GM18502 (cell line): ENCODE results near the gene C19orf81.

Experiments used
- ATAC-seq: cut with Tn5 transposase; IDR thresholded peaks from one replicate; pipeline ENCODE4 v1.9.1; 2021; ENCODE audit warnings: mild to moderate bottlenecking; ENCODE audit not compliant: unreplicated experiment, poor library complexity

Gene C19orf81

DNA sequence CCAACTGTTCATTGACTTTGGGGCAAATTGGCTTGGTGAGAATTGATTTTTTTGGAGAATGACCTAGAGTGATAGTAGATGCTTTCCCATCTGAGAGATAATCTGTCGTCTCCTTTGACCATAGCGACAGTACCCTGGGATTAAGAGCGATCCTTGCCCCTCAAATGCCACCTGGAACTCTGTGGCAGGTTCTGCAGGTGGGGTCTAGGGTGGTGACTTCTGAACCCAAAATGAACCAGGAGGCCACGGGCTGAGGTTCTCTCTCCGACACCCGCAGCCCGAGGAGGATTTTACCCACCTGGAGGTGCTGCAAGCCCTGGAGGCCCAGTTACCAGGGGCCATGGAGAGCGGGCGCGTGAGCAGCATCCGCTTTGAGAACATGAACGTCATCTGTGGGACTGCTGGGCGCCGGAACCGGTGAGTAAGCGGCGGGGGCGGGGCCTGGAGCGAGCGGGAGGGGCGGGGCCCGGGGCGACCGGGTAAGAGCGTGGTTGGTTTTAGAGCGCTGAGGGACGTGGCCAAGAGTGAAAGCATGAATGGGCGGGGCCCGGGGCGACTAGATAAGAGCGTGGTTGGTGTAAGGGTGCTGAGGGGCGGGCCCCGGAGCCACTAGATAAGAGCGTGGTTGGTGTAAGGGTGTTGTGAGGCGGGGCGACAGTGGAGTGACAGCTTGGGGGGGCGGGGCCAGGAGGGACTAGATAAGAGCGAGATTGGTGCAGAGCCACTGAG lies 8.6 kb downstream of the C19orf81 start:
- peak; percentile 77 for ATAC-seq

DNA sequence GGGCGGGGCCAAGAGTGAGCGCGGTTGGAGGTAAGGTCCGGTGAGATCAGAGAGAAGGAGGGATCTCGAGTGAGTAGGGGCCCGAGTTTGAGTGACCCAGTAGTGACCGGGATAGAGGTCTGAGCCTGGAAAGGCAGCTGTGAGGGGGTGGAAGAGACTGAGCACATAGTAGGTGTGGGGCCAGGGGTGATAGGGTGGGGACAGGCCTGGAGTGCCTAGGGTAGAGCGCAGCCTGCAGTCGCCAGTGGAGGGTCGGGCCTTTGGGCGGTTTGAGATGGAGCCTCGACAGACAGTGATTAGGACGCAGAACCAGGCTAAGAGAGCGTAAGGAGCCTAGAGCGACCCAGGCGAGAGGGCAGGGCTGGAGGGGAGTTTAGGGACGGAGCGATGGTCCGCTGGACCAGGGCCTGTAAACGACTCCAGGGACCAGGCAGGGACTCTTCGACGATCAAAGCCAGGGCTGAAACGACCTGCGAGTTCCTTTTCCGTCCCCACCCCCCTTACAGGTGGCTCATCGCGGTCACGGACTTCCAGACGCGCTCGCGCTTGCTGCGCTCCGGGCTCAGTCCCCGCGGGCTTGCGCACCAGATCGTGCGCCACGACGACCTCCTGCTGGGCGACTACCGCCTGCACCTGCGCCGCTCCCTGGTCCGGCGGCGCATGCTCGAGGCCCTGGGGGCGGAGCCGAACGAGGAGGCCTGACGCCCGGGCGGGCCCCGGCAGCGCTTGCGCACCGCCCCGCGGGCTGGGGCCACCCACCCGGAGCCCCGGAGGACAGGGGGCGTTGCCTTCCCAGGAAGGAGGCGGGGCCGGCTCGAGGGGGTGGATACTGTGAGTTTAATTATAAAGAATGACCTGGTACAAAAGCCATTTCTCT lies 9.4 kb downstream of the C19orf81 start:
- ATAC-seq = no peak

DNA sequence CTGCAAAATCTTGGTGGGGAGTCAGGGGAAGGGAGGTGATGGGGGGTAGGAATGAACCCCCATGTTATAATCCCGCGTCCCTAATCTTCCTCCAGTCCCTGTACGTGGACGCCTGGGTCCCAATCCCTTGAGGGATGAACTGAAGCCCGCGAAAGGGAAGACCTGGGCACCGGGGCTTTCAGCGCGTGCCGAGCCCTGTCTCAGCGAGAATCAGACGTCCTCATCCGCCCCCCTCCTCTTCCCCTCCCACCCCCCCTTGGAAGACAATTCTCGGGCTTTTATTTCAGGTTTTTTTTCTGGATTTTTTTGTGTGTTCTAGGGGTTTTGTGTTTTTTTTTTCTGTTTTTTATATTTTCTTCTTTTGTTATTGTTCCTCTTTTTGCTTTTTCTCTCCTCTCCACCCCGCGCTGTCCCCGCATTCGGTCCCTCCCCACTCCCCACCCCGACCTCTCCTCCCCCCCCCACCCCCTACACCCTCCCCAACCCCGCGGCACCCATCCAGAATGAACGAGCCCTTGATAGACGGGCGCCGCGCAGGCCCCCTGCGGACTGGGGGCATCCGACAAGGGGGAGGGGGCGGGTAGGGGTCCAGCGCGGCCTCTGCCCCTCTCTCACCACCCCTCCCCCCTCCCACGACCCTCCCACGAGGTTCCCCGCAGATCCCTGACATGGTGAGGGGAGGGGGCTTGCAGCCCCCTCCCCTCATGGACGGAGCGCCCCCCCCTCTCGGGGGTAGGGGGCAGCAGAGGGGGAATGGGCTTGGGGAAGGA lies 10.3 kb downstream of the C19orf81 start:
- ATAC-seq = no peak

DNA sequence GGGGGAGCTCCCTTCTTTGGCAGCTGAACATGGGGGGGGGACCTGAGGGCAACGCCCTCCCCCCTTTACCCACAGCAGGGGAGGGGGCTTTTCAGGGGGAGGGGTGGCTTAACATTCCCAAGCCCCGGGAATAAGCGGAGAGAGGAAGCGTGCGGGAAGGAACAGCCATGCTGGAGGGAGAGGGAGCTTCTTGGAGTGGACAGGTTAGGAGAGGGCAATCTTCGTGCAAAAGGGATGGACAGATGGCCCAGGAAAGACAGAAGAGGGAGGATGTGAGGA lies 10.8 kb downstream of the C19orf81 start:
- ATAC-seq = no peak

DNA sequence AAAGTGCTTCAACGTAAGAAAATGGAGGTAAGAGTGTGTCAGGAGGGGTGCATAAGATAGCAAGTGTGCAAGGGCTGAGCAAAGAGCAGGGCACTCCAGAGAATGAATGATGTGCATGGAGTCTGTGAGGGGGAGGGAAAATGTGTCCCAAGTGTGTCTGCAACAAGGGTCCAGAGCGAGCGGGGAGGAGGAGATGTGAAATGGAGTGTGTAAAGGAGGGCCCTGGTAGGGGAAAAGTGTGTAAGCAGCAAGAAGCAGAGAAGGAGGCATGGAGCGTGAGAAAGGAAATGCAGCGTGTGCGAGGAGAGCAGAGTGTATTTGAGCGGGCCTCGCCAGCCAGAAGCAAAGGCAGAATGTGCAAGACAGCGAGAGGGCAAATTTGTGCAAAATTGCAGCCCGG lies 11.8 kb downstream of the C19orf81 start:
- no peak for ATAC-seq

DNA sequence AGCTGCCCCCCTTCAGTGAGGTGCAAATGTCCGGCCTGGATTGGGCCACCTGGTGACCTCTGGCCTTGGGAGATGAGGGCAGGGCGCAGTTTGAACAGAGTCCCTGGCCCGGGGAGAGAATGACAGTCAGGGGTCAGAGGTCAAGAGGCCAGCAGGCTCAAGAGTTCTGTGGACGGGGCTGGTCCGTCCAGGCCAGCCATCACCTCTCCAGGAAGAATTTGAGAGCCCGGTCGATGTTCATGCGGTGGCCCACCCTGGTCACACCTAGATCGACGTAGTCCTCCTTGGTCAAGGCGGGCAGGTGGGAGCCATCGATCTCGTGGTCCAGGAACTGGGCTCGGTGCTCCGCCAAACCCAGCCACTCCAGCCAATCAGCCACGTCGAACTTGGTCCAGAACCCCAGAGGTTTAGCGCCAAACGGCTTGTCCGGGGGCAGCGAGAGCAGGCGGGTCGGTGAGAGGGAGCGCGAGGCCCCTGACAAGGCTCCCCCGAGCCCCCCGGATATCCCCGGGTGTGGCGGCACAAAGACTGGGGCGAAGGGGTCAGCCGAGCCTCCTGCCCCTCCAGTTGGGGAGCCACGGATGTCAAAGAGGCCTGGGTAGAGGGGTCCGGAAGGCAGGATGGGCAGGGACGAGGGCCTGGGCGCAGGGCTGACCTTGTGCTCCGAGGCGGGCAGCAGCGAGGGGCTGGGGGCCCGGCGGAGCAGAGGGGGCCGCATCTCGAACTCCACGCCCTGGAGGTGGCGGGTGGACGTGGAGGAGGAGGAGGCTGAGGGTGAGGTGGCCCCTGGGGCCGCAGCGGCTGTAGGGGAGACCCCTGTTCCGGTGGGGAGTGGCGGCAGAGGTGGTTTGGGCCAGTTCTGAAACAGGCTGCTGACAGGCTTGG lies 12.8 kb downstream of the C19orf81 start:
- ATAC-seq = no peak

DNA sequence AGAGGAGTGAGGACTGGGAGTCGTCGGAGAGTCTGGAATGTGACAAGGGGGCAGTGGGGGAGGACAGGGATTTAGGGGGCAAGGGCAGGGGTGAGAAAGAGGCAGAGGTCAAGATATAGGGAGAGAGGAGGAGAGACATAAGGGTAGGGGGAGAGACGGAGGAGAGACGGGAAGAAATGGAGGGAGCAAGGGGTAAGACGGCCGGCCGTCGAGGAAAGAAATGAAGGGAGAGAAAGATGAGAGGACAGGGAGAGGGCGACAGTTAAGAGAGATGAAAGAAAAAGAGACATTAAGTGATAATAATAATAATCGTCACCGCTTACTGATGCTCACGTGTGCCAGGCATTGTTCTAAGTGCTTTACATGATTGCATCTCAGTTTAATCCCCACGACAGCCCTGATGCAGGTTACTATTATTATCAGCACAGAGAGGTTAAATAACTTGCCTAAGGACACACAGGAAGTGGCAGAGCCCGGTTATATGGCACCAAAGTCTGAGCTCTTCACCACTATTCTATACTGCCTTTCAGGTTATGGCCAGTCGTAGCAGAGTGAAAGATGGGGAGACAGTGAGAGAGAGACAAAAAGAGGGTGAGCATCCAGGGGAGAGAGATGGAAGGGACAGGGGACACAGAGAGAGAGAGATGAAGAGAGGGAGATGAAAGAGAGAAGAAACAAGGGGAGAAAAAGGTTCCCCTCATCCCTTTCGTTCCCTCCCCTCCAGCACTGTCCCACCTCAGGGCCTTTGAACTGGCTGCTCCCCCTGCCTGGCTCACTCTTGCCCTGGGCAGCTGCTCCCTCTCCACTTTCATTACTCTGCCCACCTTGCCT lies 13.6 kb downstream of the C19orf81 start:
- no peak for ATAC-seq

DNA sequence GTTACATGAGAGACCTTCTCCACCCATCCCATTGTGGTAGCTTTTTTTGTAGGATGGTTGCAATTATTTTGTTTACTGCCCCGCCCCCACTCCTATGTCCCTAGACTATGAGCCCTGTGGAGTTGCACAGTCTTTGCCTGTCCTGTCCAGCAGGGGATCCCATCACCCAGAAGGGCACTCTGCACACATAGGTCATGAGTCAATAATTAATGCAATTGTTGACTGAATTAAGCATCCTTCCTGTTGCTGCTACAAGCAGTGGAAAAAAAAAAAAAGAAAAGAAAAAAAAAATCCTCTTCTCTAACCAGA lies 14.2 kb downstream of the C19orf81 start:
- ATAC-seq = no peak

DNA sequence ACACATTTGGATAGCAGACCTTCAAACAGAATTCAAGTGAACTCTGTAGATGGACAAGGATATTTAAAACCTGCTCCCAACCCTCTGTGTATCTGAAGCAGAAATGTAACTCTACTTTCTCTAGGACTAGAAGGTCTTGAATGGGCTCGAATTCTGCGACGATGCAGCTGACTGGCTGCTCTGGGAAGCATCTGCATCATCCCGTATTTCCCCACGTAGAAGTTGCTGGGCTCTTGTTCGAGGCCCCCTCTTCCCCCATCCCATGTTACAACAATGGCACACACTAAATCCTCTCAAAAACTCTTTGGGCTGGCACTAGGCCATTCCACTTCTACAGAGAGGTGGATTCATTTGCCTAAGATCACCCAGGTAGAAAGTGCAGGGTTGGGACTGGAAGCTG lies 15.0 kb downstream of the C19orf81 start:
- no peak for ATAC-seq

DNA sequence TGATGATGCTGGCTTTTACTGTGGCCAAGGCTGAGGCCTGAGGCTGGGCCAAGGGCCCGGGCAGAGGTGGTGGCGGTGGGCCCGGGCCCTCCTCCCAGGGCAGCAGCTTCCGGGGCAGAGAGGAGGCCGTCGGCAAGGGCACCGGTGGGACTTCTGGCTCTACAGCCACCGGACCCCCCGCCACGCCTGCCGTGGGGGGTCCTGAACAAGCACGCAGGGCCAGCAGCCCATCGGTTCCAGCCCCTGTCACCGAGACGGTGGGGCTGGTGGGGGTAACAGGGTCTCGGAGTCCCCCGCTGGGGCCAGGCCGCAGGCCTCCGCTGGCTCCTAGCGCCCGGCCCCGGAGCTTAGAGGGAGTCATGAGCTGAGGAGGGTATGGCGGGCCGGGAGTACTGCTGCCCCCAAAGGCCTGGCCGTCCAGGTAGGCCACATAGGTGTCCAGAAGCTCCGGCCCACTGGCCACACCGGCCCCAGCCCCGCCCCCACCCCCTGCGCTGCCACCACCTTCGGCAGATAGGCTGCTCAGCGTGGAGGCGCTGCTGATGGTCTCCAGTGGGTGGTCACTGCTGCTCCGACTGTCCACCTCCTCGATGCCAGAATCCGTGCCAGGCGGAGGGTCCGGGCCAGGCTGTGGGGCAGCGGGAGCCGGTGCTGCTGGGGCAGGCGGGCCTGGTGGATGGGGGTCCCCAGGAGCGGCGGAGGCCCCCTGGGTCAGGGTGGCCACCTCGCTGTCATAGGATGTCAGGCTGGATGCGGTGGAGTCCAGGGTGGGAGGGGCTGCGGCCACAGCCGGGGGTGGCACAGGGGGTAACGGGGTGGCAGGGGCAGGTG lies 17.3 kb downstream of the C19orf81 start:
- no peak for ATAC-seq

DNA sequence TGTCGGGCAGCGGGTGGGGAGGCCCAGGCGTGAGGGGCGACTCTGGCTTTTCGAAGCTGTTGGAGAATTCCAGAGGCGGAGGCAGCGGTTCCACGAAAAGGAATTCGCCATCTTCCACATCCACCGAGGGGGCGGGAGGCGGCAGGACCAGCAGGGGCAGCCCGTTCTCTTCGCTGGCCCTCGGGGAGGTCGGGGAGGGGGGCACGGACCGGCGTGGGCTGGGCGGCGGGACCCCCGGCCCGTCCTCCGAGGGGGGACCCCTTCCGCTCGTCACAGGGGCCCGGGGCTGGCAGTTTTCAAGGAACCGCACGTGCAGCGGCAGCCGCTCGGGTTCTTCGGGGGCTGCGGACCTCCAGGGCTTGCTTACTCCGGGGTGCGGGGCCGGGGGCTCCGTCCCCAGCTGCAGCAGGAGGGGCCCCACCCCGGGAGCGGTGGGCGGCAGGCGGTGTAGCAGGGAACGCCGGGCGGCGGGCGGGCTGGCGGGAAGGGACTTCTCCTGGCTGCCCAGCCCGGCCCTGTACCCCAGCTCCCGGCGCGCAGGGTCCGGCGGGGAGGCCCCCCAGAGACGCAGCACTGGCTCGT lies 18.0 kb downstream of the C19orf81 start:
- no peak for ATAC-seq

DNA sequence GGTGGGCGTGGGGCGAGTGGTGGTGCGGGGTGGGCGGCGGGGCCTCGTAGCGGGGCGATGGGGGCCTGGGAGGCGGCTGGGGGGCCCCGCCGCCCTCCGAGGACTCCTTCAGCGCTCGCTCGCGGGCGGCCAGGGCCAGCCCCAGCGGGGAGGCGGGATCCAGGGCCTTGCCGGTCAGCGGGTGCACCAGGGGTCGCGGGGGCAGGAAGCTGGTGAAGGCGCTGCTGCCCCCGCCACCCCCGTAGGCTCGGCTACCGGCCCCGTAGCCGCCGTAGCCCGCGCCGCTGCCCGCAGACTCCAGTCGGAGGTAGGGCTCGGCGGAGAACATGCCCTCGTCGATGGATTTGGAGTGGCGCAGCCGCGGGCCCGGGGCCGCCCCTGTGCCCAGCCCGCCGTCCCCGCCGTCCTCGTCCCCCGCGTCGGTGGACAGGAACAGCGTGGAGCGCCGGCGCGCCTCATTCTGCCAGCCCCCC lies 18.6 kb downstream of the C19orf81 start:
- ATAC-seq = no peak

DNA sequence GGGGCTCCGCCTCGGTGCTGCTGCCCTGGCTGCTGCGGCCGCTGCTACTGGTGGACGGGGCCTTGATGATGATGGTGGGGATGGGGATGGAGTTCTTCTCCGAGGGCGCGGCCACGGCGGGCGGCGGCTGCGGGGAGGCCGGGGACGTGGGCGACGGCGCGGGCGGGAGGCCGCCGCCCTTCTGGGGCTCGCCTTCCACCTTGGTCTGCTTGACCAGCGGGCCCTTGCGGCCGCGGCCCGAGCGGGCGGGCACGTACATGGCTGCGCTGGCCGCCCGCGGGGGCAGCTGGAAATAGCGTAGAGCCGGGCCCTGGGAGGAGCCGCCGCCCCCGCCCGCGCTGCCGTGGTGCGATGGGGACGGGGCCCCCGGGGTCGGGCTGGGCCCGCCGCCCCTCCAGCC lies 19.2 kb downstream of the C19orf81 start:
- no peak for ATAC-seq

DNA sequence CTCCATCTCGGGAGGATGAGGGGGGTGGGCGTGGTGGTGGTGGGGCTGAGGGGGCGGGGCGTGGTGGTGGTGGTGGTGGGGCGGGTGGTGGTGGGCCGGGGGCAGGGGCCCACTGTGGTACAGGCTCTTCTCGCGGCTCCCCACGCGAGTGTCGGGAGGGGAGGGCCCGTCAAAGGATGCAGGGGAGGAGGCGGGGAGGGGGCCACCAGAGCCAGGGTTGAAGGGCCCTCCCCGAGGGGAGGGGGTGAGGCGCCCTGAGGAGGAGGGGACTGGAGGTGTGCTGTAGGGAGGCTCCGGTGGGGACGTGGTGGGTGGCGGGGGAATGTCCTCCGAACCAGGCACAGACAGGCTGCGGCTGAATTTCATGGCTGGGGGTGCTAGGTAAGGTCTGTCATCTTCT lies 19.6 kb downstream of the C19orf81 start:
- no peak for ATAC-seq

DNA sequence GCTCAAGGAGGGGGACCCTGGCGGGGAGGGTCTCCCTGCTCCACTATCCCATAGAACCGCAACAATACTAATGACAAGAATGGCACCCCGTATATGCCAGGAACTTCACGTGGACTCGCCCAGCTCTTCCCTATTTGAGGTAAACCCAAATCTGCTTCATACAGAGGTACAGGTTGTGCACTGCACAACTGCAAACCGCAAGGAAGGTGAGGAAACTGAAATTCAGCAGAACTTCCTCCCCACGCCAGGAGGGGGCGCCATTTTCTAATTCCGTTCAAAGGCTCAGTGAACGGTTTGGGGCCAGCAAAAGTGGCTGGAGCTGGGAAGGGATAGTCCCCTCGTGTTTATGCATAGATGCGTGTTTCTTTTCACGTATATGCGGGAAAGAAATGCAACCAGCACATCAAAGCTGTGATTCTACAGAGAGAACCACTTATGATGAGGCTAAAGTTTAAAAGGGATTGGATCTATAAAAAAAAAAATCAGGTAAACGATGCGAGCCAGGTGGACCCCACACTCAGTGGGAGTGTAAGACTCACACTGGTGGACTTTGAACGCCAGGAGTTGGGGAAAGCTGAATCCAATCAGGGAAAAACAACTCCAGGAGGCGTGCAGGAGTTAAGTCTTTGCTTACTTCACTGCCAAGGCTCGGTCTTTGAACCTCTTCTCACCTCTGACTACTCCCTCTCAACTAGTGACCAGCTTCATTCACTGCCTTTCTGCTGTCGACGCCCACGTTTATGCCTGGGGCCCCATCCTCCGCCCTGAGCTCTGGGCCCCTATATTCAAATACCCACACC lies 20.3 kb downstream of the C19orf81 start:
- no peak for ATAC-seq

DNA sequence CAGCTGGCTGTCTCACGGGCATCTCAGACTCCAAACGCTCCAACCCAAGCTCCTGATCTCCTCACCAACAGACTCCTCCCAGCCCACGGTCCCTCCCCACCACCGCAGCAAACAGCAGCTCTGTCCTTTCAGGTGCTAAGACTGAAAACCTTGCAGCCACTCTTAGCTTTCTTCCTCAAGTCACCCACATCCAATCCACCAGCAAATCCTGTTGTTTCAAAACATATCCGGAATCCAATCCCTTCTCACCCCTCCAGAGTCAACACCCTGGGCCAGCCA lies 20.8 kb downstream of the C19orf81 start:
- no peak for ATAC-seq

DNA sequence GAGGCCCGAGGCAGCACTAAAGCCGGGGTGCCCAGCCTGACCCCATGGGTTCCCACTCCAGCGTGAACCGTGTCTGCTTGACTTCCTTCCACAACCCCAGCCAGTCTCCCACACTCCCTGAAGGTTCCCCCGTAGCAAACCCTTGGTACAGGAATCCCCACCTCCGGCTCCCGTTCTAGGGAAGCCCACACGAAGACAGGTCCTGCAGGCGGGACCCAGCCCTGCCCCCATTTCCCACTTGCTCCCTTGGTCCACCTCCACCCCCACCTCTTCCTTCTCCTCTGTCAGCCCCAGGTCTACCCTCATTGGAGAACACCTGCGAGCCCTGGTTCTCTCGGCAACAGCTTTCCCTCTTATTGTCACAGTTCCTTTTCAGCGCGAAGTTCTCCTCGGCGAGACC lies 23.9 kb downstream of the C19orf81 start:
- no peak for ATAC-seq
